Neural cell (in vitro differentiated cells): ENCODE results near the gene ENPP7. TPM values are rescaled to one million over a fixed set of nuclear protein-coding genes. Genes with fewer than 3 reads are reported as not detected.

ENCODE experiments used
- H2AFZ ChIP-seq: fragments of 200-600, 300-800 bp; sonication (generic), shearing (Covaris generic); 2 replicates; pipeline ENCODE4 v1.6.0; 2014; ENCODE audit warnings: low read depth, mild to moderate bottlenecking, antibody characterized with exemption, low read length, moderate library complexity
- H3F3A ChIP-seq: fragments of 200-600 bp; shearing (Covaris generic); 2 replicates; pipeline ENCODE4 v1.6.1; 2016; ENCODE audit warnings: mild to moderate bottlenecking, moderate library complexity, mixed read lengths, antibody characterized with exemption, low read length; ENCODE audit not compliant: insufficient read depth, poor library complexity, severe bottlenecking
- H3K27ac ChIP-seq: fragments of 200-600, 300-800 bp; sonication (generic), shearing (Covaris generic); 2 replicates; pipeline ENCODE4 v1.5.1; 2014; ENCODE audit warnings: mild to moderate bottlenecking, low read length, moderate library complexity
- H3K27me3 ChIP-seq: fragments of 300-800, 200-600 bp; sonication (generic), shearing (Covaris generic); 2 replicates; pipeline ENCODE4 v1.6.0; 2014; ENCODE audit warnings: mild to moderate bottlenecking, low read depth, low read length, moderate library complexity; ENCODE audit not compliant: insufficient read depth
- H3K36me3 ChIP-seq: fragments of 300-800, 200-600 bp; sonication (generic), shearing (Covaris generic); 2 replicates; pipeline ENCODE4 v1.5.1; 2014; ENCODE audit warnings: mild to moderate bottlenecking, antibody characterized with exemption, low read length, moderate library complexity; ENCODE audit not compliant: insufficient read depth
- H3K4me2 ChIP-seq: fragments of 300-800, 200-600 bp; sonication (generic), shearing (Covaris generic); 2 replicates; pipeline ENCODE4 v1.6.0; 2014; ENCODE audit warnings: mild to moderate bottlenecking, low read length
- H3K4me3 ChIP-seq: fragments of 300-800, 200-600 bp; sonication (generic), shearing (Covaris generic); 2 replicates; pipeline ENCODE4 v1.5.1; 2014; ENCODE audit warnings: mild to moderate bottlenecking, low read length, moderate library complexity
- H3K79me2 ChIP-seq: fragments of 200-600 bp; shearing (Covaris generic); replicated peaks from 2 replicates; pipeline ENCODE4 v1.6.0; 2014; ENCODE audit warnings: mild to moderate bottlenecking, low read length, moderate library complexity; ENCODE audit not compliant: insufficient read depth
- H3K9ac ChIP-seq: fragments of 300-800, 200-600 bp; sonication (generic), shearing (Covaris generic); 2 replicates; pipeline ENCODE4 v1.6.1; 2016; ENCODE audit warnings: mild to moderate bottlenecking, low read length, mixed read lengths
- H3K9me2 ChIP-seq: fragments of 200-600 bp; shearing (Covaris generic); 2 replicates; pipeline ENCODE4 v1.6.1; 2016; ENCODE audit warnings: mild to moderate bottlenecking, low read length, mixed read lengths; ENCODE audit not compliant: insufficient read depth
- H3K9me3 ChIP-seq: fragments of 200-600, 300-800 bp; sonication (generic), shearing (Covaris generic); 2 replicates; pipeline ENCODE4 v1.6.1; 2016; ENCODE audit warnings: mild to moderate bottlenecking, mixed run types, low read length, moderate library complexity, mixed read lengths
- H4K20me1 ChIP-seq: fragments of 200-600 bp; shearing (Covaris generic); 2 replicates; pipeline ENCODE4 v1.6.1; 2016; ENCODE audit warnings: mild to moderate bottlenecking, mixed run types; ENCODE audit not compliant: insufficient read depth
- EP300 ChIP-seq: fragments of 450-650 bp; conservative IDR thresholded peaks from 2 replicates; pipeline ENCODE4 v1.6.1; 2014; ENCODE audit warnings: antibody characterized with exemption, mild to moderate bottlenecking, moderate library complexity; ENCODE audit not compliant: poor library complexity, severe bottlenecking
- EZH2 ChIP-seq: fragments of 200-600, 300-800 bp; shearing (Covaris generic), sonication (generic); IDR thresholded peaks from 2 replicates; pipeline ENCODE4 v1.6.1; 2014; ENCODE audit warnings: antibody characterized with exemption, low read length, borderline replicate concordance, mild to moderate bottlenecking; ENCODE audit not compliant: insufficient read depth, poor library complexity, severe bottlenecking
- MXI1 ChIP-seq: fragments of 450-650 bp; conservative IDR thresholded peaks from 2 replicates; pipeline ENCODE4 v1.6.1; 2014; ENCODE audit warnings: antibody characterized with exemption, mild to moderate bottlenecking; ENCODE audit not compliant: poor library complexity, severe bottlenecking
- POLR2AphosphoS5 ChIP-seq: IDR thresholded peaks from 2 replicates; pipeline ENCODE4 v1.6.1; 2012
- RAD21 ChIP-seq: fragments of 450-650 bp; conservative IDR thresholded peaks from 2 replicates; pipeline ENCODE4 v1.6.1; 2014; ENCODE audit warnings: antibody characterized with exemption, mild to moderate bottlenecking, moderate library complexity
- REST ChIP-seq: IDR thresholded peaks from 2 replicates; pipeline ENCODE4 v1.6.1; 2012; ENCODE audit warnings: borderline replicate concordance
- SMC3 ChIP-seq: fragments of 450-650 bp; conservative IDR thresholded peaks from 2 replicates; pipeline ENCODE4 v1.6.1; 2014; ENCODE audit warnings: antibody characterized with exemption, mild to moderate bottlenecking, moderate library complexity; ENCODE audit not compliant: poor library complexity
- polyA plus RNA-seq: library from polyadenylated mRNA; depleted of rRNA; stranded (reverse); fragments of >200 nt; gene quantifications from 2 replicates; pipeline ENCODE4 v1.2.3, GENCODE V29; 2014
- TF ChIP-seq, protein P1 (sequence below): fragments of 450-650 bp; IDR thresholded peaks from 2 replicates; pipeline ENCODE4 v1.5.1; 2014; ENCODE audit warnings: antibody characterized with exemption, mild to moderate bottlenecking, moderate library complexity; ENCODE audit not compliant: poor library complexity, severe bottlenecking

The ENPP7 gene
- polyA plus RNA-seq, 1 donor from 2014 or later, result not detected

- H3K36me3 ChIP-seq, result no peaks in the 10 kb centered on the region
Measured at GRCh38 chr17:79781736-79782575, 51.2 kb downstream of the ENPP7 start.

GRCh38 chr17:79783891-79784290, 53.1 kb downstream of the ENPP7 start:
- no peak overlapping the region for H3K27ac ChIP-seq
- H3K27me3 ChIP-seq, result peaks cover 2% of the 10 kb centered on the region
- H2AFZ ChIP-seq, result no peak overlapping the region
- H3K79me2 ChIP-seq, result peaks cover 21% of the 10 kb centered on the region
- no peaks in the 10 kb centered on the region for H3K9me2 ChIP-seq
- H4K20me1 ChIP-seq, result no peaks in the 10 kb centered on the region
- no peaks in the 10 kb centered on the region for H3K9me3 ChIP-seq
- no peaks in the 10 kb centered on the region for H3K36me3 ChIP-seq
- H3K4me2 ChIP-seq, result no peak overlapping the region
- H3K9ac ChIP-seq, result no peak overlapping the region
- H3K4me3 ChIP-seq, result no peak overlapping the region
- H3F3A ChIP-seq, result peaks cover 2% of the 10 kb centered on the region
- TF ChIP-seq EZH2 (no peak), POLR2AphosphoS5 (no peak), SMC3 (no peak), EP300 (no peak), REST (no peak)
- TF ChIP-seq, protein P1, sequence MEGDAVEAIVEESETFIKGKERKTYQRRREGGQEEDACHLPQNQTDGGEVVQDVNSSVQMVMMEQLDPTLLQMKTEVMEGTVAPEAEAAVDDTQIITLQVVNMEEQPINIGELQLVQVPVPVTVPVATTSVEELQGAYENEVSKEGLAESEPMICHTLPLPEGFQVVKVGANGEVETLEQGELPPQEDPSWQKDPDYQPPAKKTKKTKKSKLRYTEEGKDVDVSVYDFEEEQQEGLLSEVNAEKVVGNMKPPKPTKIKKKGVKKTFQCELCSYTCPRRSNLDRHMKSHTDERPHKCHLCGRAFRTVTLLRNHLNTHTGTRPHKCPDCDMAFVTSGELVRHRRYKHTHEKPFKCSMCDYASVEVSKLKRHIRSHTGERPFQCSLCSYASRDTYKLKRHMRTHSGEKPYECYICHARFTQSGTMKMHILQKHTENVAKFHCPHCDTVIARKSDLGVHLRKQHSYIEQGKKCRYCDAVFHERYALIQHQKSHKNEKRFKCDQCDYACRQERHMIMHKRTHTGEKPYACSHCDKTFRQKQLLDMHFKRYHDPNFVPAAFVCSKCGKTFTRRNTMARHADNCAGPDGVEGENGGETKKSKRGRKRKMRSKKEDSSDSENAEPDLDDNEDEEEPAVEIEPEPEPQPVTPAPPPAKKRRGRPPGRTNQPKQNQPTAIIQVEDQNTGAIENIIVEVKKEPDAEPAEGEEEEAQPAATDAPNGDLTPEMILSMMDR, result no peak

More at GRCh38 chr17:79781736-79782575, 51.2 kb downstream of the ENPP7 start:
- no peaks in the 10 kb centered on the region for H4K20me1 ChIP-seq
- H3K4me2 ChIP-seq, result no peak overlapping the region
- no peaks in the 10 kb centered on the region for H3F3A ChIP-seq
- H3K4me3 ChIP-seq, result no peak overlapping the region
- H3K9me3 ChIP-seq, result no peaks in the 10 kb centered on the region
- H3K9ac ChIP-seq, result no peak overlapping the region
- peaks cover 28% of the 10 kb centered on the region for H3K79me2 ChIP-seq
- H3K27me3 ChIP-seq, result no peaks in the 10 kb centered on the region
- no peak overlapping the region for H3K27ac ChIP-seq
- TF ChIP-seq EZH2, result no peak
- TF ChIP-seq RAD21, result no peak
- TF ChIP-seq, protein P1, result no peak
- no peak for TF ChIP-seq POLR2AphosphoS5
- no peak for TF ChIP-seq SMC3
- no peak for TF ChIP-seq REST
- TF ChIP-seq EP300, result no peak
- TF ChIP-seq MXI1, result no peak
- no peak overlapping the region for H2AFZ ChIP-seq
- no peaks in the 10 kb centered on the region for H3K9me2 ChIP-seq
